GDM1 (cell line): ENCODE measurements around the gene CPVL.

Experiments used
- DNase-seq: peaks from one replicate; lab custom pipeline; 2025; lab: John Stamatoyannopoulos, UW

Gene CPVL

DNA sequence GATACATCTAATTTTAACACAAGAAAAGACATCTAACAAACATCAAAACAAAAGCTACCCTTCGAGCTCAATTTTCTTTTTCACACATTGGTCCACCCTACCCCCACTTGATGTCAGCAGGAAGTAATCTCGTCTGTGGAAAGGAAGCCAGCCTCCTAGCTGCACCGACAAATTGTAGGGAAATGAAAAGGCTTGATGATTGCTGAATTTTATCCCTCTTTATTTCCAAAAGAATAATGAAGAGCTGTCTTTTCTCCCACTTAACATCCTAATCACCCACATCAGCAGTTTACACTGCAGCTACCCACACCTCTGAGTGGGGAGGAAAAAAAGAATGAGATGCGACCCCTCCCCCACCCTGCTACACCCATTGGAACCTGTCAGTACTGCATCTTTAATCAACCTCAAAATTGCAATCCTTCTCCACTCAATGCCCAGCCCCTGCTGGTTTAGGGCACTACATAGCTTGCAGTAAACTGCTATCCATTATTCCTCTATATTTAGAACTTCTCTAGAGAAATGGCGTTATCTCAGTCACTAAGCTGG lies 10.6 kb upstream of the CPVL start:
- no peak for DNase-seq

DNA sequence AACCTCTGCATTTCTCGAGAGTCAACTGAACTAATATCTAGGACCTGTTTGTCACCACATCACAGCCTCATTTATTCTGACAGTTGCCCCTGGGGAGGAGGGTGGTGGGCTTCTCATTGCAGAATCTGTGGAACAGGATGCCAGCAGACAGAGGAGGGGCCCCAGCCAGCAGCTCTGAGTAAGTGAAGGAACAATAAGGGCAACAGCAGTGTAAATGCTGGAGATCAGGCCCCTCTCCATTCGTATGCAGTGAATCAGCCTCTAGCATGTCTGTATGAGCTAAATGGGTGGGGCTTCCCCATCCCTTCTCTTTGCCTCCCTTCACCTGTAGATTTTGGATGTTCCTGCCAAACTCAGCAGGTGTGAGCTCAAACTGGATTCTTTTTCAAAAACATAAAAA lies 7.7 kb upstream of the CPVL start:
- DNase-seq: no peak

DNA sequence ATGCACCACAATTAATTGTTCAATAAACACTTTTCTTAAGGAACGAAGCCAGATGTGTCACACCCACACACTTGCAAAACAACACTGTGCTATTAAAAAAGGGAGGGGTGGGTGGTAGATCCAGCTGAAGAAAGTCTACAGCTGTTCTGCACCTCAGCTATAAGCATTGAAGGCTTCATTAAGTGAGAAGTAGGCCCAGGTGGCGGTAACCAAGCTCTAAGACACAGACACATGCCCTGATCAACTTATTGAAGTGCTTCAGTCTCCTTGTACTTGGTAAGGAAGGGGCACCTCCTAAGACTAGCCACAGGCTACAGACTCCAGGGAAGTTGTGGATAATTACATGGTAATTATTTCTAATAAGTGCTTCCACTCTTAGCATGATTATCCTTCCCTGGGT lies 4.5 kb upstream of the CPVL start:
- DNase-seq: no peak

DNA sequence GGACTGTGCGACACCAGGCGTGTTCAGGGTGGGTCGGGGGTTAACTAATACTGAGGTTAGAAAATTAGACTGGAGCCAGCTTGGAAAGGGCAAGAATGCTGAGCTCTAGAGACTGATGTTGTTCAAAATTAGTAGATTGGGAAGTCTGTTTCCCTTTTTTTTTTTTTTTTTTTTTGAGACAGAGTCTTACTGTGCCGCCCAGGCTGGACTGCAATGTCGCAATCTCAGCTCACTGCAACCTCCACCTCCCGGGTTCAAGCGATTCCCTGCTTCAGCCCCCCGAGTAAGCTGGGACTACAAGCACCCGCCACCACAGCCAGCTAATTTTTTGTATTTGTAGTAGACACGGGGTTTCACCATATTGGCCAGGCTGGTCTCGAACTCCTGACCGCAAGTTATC lies 2.7 kb upstream of the CPVL start:
- DNase-seq: no peak

DNA sequence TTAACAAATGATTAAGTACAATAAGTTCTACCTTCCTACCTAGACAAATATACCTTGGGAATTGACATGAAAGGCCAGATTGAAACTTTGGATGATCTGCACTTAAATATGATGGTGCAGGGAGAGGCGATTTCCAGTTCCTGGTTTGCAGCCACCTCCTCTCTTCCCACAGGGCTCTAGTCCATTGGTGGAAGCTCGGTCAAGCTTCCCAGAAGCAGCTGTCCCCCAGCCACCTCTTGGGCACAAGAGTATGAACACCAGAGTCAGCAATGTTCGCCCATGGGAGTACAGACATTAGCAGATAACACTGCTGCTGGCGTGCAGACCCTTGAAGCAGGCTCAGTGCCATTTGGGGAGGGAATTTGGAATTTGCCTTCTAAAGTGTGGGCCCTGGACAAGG lies 1.5 kb upstream of the CPVL start:
- no peak for DNase-seq

DNA sequence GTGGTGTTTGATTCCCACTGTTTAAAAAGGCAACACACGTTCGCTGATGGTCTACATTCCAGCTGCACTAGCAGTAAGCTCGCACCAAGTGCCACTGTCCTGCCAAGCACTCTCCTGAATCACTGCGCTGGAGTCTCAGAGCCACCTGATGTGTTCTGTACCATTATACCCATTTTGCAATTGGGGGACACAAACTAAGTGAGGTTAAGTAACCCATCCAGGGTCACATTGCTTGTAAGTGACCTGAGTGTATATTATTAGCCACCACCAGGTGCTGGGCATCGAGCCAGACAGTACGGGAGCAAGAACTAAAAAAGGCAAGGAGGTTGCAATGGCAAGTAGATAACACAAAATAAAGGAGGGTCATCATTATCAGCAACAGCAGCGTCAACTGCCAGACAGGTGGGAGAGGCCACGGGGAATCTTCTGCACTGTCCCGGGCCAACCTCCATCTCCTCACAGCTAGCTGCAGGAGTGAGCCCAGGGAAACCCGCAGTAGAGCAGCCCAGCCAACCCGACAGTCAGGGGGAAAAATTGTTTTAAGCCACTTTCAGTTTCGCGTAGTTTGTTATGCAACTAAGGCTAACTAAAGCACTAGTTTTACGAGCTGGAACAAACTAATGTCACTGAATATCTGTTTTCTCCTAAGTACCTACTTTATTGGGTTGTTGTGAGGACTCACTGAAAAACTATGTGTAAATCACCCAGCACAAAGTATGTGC lies 712 bp upstream of the CPVL start:
- DNase-seq: no peak

DNA sequence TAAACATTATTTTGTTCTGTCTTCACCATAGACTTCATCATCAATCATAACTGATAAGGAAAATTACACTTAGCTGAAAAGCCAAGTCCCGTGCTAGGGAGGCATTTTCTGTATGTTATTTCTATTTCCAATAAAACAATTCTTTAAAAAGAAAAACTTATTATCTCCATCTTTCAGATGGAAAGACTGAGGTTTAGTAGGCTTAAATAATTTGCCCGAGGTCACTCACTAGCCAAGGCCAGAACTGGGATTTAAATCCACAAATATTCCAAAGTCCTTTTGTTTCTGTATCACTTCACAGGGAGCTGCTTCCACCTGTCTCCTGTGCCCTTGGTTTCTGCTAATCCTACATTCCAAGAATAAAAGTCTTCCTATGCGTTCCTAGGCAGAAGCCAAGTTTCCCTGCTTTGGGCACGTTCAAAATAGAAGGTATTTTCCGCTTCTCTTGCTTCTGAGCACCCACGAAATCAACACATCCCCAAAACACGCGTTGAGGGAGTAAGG lies 732 bp downstream of the CPVL start:
- no peak for DNase-seq

DNA sequence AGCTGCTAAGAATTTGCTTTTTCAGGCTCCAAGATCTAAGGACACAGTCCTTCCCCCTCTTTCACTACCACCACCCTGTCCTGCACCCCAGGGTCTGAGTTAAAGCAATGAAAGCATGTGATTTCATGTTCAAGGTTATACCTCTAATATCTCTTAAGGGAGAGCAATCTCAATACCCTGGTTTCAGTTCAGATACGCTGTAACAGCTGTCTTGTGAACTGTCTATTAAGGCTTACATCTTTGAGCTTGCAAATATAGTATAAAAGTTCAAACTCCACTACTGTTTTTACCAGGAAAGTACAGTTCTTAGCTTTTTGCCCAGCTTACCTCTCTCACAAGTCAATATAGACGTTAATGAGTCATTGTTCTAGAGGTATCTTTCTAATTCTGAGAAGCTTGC lies 2.6 kb downstream of the CPVL start:
- DNase-seq: no peak

DNA sequence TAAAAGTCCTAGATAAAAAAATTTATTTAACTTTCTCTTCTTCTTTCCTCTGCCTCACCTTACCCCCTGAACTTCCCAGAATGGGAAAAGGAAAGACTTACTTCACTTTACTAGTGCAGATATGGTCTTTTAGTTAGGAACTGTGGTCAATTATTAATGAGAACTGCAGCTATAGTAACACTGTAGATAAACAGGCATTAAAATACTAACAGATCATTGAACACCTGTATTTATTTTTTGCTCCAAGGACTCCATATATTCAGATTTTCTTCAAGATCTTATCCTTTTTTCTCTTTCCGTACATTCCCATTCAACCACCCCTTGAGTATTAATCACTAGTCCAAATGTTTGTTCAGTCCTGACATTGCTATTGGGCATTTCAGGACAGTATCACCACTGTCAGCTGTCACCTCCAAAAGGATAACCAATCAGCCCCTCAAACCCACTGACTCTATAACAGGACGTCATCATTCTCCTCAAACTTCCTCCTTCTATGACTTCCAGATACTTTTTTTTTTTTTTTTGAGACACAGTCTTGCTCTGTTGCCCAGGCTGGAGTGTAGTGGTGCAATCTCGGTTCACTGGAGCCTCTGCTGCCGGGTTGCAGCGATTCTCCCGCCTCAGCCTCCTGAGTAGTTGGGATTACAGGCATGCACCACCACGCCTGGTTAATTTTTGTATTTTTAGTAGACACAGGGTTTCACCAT lies 4.2 kb downstream of the CPVL start:
- no peak for DNase-seq

DNA sequence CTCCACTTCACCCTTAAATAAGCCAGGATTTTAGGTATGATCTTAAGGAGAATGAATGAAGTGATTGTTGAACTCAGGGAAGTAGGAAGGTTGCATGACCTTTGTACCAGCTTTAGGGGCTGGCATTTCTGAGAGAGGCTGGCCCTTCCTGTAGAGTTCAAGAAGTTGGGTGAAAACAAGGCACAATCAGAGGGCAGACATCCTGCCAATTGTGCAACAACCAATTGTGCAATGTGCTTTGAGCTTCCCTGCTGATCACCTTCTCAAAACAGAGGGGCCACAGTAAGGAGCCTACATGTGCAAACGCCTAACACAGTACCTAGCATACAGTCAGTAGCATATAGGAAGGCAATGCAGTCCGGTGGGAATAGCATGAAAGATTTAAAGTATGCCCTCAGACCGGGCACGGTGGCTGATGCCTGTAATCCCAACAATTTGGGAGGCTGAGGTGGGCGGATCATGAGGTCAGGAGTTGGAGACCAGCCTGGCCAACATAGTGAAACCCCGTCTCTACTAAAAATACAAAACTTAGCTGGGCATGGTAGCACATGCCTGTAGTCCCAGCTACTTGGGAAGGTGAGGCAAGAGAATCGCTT lies 5.4 kb downstream of the CPVL start:
- DNase-seq: no peak

DNA sequence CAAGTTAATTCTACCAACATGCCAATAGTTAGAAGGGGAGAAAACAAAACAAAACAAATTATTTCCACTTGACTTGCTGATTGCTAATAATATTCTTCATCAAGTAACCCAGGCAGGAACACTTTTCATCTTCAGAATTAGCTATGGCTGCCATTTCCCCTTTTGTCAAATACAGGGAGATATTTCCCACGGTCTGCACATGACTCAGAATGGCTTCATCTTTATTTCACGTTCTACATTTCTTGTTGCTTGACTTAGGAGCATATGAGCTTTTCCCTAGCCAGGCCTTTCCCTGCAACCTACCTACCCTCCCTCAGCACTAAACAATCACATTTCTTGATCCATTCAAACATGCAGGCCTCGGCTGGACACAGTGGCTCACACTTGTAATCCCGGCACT lies 6.5 kb downstream of the CPVL start:
- DNase-seq: no peak

DNA sequence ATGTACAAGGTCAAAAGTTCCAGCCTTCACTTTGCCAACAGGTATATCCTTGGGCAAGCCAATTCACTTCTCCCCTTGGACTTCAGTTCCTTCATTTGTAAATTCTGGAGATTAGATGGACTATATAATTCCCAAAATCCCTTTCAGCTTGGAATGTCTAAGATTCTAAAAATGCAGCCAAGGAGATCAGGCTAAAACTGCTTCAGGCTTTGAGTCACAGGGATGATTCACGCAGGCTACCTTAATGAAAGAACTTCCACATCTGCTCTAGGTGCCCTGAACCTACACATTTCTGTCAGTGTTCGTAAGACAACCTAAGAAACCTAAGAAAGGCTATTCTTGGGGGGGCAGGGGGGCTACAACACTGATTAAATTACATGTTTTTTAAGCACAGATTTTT lies 7.1 kb downstream of the CPVL start:
- DNase-seq: no peak

DNA sequence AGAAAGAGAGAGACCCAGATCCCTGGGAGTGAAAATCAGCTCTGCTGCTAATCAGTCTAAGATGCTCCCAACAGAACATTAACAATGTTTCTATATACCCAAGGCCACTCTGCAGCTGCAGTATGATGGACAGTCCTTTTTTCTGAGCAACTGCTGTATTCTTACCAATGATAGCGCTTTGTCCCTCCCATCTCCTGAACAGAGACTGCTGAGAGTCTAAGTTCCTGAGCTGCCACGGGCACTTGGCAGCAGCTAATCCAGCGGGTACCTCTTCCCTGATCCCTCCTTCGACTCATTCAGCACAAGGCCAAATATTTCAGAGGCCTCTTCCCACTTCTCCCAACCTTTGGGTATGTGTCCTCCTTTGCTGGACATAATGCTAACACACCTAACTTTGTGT lies 7.7 kb downstream of the CPVL start:
- no peak for DNase-seq

DNA sequence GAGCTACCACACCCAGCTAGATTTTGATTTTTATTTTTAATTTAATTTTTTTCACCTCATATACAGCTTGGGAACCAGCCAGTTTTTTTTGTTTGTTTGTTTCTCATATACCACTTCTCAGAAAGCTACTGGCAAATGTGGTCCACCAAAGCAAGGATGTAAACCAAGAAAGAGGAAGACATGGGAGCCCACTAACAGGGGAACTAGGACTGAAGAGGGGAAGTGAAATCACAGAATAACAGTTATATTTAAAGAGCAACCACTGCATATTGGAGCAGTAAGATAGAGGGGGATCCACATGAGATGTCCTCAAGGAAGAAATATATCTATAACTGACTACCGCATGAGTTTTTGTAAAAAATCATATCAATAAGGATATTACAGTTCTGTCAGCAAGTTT lies 10.5 kb downstream of the CPVL start:
- no peak for DNase-seq

DNA sequence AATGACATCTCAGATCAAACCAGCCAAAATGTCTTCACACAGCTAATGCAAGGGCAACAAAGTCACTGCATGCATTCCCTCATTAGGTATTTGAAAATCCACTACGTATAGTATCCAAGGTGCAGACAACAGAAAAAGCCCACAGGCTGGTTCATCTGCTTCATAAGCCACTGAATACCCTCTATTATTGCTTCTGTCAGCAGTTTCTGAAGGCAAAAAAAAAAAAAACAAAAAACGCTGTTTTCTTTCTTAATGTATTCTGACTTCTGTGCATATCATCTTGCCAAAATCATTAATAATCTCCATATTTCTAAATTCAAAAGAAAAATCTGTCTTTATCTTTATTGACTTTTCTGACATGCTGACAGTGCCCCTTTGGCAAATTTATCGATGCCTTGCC lies 13.4 kb downstream of the CPVL start:
- DNase-seq: no peak

DNA sequence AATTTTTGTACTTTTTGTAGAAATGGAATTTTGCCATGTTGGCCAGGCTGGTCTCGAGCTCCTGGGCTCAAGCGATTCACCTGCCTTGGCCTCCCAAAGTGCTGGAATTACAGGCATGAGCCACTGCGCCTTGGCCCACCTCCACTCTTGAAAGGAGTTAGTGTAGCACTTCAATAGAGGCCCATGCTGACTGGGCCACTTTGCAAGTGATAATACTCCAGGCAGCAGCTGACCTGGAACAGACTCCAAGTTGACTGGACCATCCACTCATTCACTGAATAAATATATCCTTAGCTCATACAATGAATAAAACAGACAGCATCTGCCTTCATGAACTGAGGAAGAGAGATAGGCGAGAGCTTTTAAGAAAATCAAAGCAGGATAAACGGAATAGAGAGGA lies 14.7 kb downstream of the CPVL start:
- DNase-seq: no peak

DNA sequence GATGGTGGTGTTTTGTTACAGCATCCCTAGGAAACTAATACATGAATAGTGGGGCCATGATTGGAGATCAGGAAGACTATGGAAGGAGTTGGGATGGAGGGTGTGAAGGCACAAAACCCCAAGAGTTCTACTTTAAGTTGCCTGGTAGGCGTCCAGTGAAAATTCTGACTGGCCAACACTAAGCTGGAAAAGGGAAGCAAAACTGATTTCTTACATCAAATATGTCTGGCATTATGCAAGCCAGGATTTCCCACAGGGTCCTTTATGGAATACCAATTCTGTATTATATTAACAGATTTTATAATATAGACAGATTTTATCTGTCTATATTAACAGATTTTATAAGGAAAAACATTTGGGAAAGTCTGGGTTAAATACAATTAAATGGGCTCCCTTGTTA lies 16.2 kb downstream of the CPVL start:
- no peak for DNase-seq

DNA sequence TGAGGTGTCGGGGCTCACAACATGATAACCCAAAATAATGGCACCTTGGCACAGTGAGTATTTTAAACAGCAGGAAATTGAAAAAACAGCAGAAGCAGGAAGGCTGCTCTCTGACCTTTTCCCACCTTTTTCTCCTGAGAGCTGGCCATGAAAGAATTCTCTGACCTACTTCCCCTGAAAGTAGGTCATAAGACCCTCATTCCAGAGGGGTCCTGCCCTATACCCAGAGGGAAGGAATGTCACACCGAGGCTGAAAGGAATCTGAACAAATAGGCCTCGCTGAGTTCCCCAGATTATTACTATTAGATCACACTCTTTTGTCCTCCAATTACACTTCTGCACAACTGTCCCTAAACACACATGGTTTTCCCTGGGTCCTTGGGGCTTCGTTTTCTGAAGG lies 18.8 kb downstream of the CPVL start:
- no peak for DNase-seq

DNA sequence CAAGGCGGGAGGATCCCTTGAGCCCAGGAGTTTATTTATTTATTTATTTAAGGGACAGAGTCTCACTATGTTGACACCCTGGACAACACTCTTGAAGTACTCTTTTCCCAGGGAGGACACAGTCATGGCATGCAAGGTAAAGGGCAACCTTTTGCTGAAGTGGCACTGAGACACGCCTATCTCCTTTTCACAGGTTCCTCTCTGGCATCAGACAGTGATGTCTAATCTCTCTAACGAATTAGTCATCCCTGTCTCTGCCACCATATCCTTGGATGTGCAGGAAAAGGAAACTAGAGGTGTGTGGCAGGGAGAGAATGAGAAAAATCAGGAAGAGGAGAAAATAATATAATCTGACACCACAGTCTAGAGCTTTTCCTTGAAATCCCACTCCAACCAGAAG lies 19.5 kb downstream of the CPVL start:
- DNase-seq: no peak

DNA sequence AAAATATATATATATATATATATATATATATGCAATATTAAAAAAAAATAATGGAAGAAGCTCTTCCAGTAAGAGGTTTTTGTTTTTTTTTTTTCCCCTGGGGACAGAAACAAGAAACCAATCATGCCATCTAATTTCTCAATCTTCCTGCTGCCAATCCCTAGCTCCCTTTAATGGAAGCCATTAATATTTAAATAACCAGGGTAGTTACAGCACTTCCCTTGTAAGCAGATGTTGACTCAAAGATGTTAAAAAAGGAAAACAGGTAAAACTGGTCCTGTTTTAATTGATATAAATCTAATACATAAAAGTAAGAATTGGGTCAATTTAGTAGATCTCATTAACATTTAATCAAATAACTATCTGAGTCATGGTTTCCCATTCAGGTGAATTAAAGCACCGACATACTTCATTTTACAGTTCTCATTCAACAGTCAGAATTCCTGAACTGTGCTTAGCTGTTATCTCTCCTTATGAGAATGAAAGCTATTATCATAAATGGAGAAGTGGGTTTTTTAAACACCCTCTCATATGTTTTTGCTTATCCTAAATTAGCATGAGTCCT lies 22.6 kb downstream of the CPVL start:
- DNase-seq: no peak

DNA sequence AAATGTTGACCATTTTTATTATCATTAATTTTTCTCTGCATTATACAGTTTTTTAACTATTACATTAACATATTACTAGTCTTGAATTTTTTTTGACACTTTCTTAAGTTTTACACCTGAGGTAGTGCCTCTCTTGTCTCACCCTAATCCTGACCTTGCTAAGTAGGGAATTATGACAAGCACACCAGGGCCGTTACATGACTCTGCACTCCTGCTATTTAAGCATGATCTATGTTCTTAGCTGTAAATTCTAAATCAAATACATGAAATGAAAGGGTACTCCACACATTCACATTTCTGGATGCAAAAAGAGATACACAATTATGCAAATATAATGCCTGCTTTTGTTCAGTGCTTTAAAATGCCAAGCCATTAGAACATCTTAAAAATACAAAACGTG lies 23.6 kb downstream of the CPVL start:
- no peak for DNase-seq

DNA sequence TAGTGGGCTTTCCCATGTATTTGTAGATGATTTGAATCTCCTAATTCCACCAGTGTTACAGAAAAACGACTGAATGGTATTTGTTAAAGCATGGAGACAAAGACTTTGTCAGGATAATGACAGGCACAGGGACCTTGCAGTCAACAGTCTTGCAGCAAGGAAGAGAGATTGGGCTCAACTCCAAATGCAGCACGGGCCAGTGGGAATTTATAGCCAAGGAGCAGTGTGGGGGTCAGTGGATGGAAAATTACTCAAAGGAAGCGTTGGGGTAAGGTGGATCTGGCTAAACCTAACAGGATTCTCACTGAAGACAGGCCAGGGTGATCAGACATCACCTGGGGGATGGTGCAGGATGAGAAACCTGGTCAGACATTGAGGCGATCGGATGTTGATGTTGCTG lies 24.3 kb downstream of the CPVL start:
- no peak for DNase-seq

DNA sequence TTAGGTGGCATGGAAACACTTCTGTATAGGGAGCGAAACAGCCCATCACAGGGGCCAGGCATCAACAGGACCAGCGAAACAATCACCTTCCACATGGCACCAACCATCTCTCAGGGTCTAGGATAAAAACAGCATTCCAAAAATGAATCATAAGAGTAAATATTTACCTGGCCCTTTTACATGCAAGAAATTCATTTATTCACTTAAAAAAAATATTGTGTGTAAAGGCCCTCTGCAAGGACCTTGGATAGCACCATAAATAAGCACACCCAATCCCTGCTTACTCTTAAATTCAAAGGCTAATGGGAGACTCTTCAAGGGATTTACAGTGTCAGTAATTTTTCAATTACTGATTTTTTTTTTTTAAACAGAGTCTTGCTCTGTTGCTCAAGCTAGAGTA lies 25.4 kb downstream of the CPVL start:
- DNase-seq: no peak
